ENCODE measurements around the gene SMPD3. TPM values are rescaled to one million over a fixed set of nuclear protein-coding genes. Genes with fewer than 3 reads are reported as not detected.

Gene SMPD3
- total and polyA plus RNA-seq, 2 of the 4 experiments (the other 2 are of a cell fraction) = not detected

DNA sequence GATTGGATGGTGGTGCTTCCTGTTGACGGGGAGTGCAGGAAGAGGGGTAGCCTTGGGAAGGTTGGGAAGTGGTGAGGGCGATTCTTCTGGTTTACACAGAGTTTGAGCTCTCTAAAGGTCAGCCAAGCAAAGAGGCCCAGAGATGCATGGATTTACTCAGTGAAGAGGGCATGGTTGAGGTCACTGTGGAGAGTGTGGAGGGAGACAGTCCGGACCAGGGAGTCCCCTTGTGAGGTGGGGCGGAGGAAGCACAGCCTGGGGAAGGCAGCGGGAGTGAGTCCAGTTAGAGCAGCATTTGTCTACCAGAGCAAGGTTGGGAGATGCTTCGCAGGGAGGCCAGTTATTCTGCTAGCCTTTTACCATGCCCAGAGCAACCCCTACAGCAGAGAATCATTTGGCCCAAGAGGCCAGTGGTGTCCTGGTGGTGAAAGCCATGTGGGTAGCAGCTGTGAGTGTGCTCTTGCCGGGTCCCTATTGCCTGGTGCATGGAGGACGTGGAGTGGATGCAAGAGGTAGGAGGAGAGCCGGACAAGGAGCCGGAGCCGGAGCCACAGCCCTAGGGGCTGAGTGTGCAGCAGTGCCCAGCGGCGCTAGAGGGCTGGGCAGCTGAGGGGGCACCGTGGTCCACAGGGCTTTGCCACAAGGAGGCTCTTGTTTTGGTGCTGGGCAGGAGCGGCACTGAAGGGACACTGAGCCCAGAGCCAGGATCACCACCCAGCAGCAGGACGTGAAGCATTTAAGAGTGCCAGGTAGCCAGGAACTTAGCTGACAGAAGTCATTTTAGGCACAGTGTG is 109.8 kb downstream of the SMPD3 start:
- no peak for TF ChIP-seq MXI1 (IDR thresholded peaks at IDR 0.05; ENCODE audit: borderline replicate concordance, low read depth, low read length)
- TF ChIP-seq CHD1 (IDR thresholded peaks at IDR 0.05; ENCODE audit: low read depth, low read length) = no peak
- TF ChIP-seq MAFK (IDR thresholded peaks at IDR 0.05; ENCODE audit: low read depth, low read length) = no peak
- dilution Hi-C loops (cut with HindIII; ENCODE audit: low sequenced_read_pairs, unreplicated experiment) (no loop called here), intact Hi-C loops (cut with micrococcal nuclease) (no loop called here), in situ Hi-C loops (cut with MboI; ENCODE audit: low sequenced_read_pairs) (no loop called here)
- Histone ChIP-seq H3K27me3 (ENCODE audit: control insufficient read depth, insufficient read depth, low read length) (no peaks in the 10 kb centered on the region), H3K4me2 (ENCODE audit: low read depth, low read length) (no peak overlapping the region), H2BK15ac (ENCODE audit: low read depth, low read length) (no peak overlapping the region), H3K36me3 (ENCODE audit: control insufficient read depth, insufficient read depth, low read length) (peaks cover 48% of the 10 kb centered on the region), H2BK120ac (ENCODE audit: low read depth, low read length) (no peak overlapping the region), H4K91ac (ENCODE audit: insufficient read depth, low read depth, low read length) (no peak overlapping the region), H4K8ac (ENCODE audit: low read depth in 2 of 2, low read length in 2 of 2) (no peak overlapping the region), H3K79me1 (ENCODE audit: low read depth in 1 of 2, low read length in 2 of 2) (peaks cover 0 to 12% of the 10 kb centered on the region in 2 experiments; a peak in 2 of 4 replicates), H2AFZ (replicated peaks; ENCODE audit: low read length, poor library complexity) (no peak overlapping the region), H4K5ac (ENCODE audit: low read depth, low read length) (no peak overlapping the region), H3K9me1 (ENCODE audit: insufficient read depth, low read length) (peaks cover 9% of the 10 kb centered on the region), H3K27ac (ENCODE audit: insufficient read depth, low read length) (no peak overlapping the region), H3K4me3 (ENCODE audit: insufficient read depth, low read depth, low read length) (no peak overlapping the region), H3K14ac (replicated peaks; ENCODE audit: low read depth, low read length) (no peak overlapping the region), H2BK5ac (ENCODE audit: low read depth, low read length, poor library complexity, severe bottlenecking) (no peak overlapping the region), H4K20me1 (ENCODE audit: insufficient read depth, low read length) (no peaks in the 10 kb centered on the region), H3K9ac (ENCODE audit: low read depth, low read length) (no peak overlapping the region), H3K23ac (ENCODE audit: low read depth, low read length) (no peak overlapping the region), H3K18ac (ENCODE audit: low read depth, low read length) (no peak overlapping the region), H2BK20ac (ENCODE audit: low read depth, low read length) (no peak overlapping the region), H2AK5ac (ENCODE audit: low read depth, low read length) (no peak overlapping the region), H3K56ac (ENCODE audit: extremely low read depth, insufficient read depth, low read length) (no peak overlapping the region), H3K9me3 (ENCODE audit: control insufficient read depth, insufficient read depth, low read length) (no peaks in the 10 kb centered on the region), H2AK9ac (replicated peaks; ENCODE audit: low read depth, low read length, poor library complexity) (no peak overlapping the region), H3K4me1 (ENCODE audit: control insufficient read depth, insufficient read depth, low read length) (0 out of 2 replicates have a peak, but pooled peaks cover 2% of the 10 kb centered on the region), H3K4ac (ENCODE audit: low read depth, low read length) (no peak overlapping the region)
- CTCF ChIA-PET = interaction anchor here (1.1 kb wide), 1 partner anchor 28 kb away, joined by 3 read pairs; the partner anchor contains the start of genes PRMT7 and SLC7A6OS
- DNase-seq (no peak), ATAC-seq (ENCODE audit: low read depth) (no peak)
- POLR2A ChIA-PET (ENCODE audit: unreplicated experiment) = no interaction called here
- 97% methylated on average over 6 of the region's 16 CpGs; no CpG with 5 or more reads in 1 of the 2 experiments for WGBS, 2 experiments (ENCODE audit: extremely low coverage in 2 of 2, insufficient read length in 1 of 2)
- no TSS peak for BruUV-seq (replicated peaks)

Measured in IMR-90 (cell line).